Left lung (tissue), 10 donors: ENCODE data around the gene RGS7BP. TPM values are rescaled to one million over a fixed set of nuclear protein-coding genes. Genes with fewer than 3 reads are reported as not detected.
A peak's percentile ranks its signal among the peaks of the same experiment; 100 is the strongest.

Experiments
- ATAC-seq: fragments of 200-7000 bp; cut with Tn5 transposase; one replicate; pipeline ENCODE4 v1.9.1; 2020; ENCODE audit warnings: moderate library complexity
- DNase-seq, 4 donors: peaks; one replicate each; pipeline ENCODE4 v3.0.0-alpha.2; 2013 to 2020
- H3K27ac ChIP-seq, 2 donors: fragments of 200-600 bp; sonication (generic) in 1 of 2; one replicate each; pipeline versions ENCODE4 v1.5.0 to v1.8.0; 2020 to 2021
- H3K27me3 ChIP-seq, 2 donors: fragments of 200-600 bp; sonication (generic) in 1 of 2; one replicate each; pipeline versions ENCODE4 v1.5.0 to v1.8.0; 2020 to 2021
- H3K36me3 ChIP-seq, 2 donors: fragments of 200-600 bp; sonication (generic) in 1 of 2; one replicate each; pipeline versions ENCODE4 v1.5.0 to v1.8.0; 2020 to 2021
- H3K4me1 ChIP-seq, 2 donors: fragments of 200-600 bp; one replicate each; pipeline ENCODE4 v1.8.0; 2021
- H3K4me3 ChIP-seq, 2 donors: fragments of 200-600 bp; sonication (generic) in 1 of 2; one replicate each; pipeline versions ENCODE4 v1.5.0 to v1.8.0; 2020 to 2021; ENCODE audit warnings: mild to moderate bottlenecking in 1 of 2
- H3K9me3 ChIP-seq, 2 donors: fragments of 200-600 bp; sonication (generic) in 1 of 2; one replicate each; pipeline versions ENCODE4 v1.5.0 to v1.8.0; 2020 to 2021
- intact Hi-C, 2 donors: fragments of 100-400 bp; cut with DNase I; formaldehyde crosslinking; loops; one replicate each; pipeline versions ENCODE4 v1.11.2 to v1.14.2; 2022
- polyA plus RNA-seq, 6 donors: library from polyadenylated mRNA; unstranded; fragments of 120-200 nt; gene quantifications; one replicate each; pipeline ENCODE4 v1.2.1, GENCODE V29; 2013; ENCODE audit not compliant: insufficient read length in 6 of 6
- total RNA-seq, 2 donors: library from RNA; stranded (reverse); fragmentation: NEBNext Ultra II Directional; extraction: Animal tissue kit (Norgen Biotek cat#: 25700); gene quantifications; one replicate each; pipeline ENCODE4 v1.2.1, GENCODE V29; 2021
- TF ChIP-seq, protein P1 (sequence below), 2 donors: fragments of 200-600 bp; sonication (generic) in 1 of 2; IDR thresholded peaks; one replicate each; pipeline versions ENCODE4 v1.5.0 to v1.8.0; 2021; ENCODE audit warnings: antibody characterized with exemption in 2 of 2
- donor health status: DM: no; HTN: yes; CAD: no.
- donor health status: DM: no; HTN: no; CAD: no.

Gene RGS7BP
- total and polyA plus RNA-seq, 8 donors, result 1.6 to 28.9 (median 21.9) TPM

DNA sequence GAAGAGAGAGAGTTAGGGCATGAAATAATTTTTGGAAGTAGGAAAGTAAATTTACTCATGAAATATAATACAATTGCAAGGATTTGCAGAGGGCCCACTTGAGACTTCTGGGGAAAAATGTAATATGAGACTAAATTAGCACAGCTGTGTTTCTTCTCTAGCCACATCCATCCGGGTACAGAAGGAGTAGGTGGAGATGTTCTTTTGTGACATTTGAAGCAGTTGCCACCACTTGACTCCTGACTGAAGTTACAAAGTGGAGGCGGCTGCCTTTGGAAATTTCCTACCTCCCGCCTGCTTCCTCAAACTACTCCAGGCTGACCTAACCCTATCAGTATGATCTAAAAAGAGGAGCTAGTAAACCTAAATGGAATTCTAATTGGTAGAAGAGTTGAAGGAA lies 126.4 kb downstream of the RGS7BP start:
- H3K27me3 ChIP-seq, result no peaks in the 10 kb centered on the region
- H3K9me3 ChIP-seq, result no peaks in the 10 kb centered on the region
- H3K4me3 ChIP-seq, result no peak overlapping the region
- peak in 3 of 4 donors; percentile 31 to 72 (median 51) for DNase-seq
- ATAC-seq, result peak; percentile 87
- peak overlapping the region in 1 of 2 donors; percentile 18 for H3K27ac ChIP-seq
- TF ChIP-seq, protein P1, sequence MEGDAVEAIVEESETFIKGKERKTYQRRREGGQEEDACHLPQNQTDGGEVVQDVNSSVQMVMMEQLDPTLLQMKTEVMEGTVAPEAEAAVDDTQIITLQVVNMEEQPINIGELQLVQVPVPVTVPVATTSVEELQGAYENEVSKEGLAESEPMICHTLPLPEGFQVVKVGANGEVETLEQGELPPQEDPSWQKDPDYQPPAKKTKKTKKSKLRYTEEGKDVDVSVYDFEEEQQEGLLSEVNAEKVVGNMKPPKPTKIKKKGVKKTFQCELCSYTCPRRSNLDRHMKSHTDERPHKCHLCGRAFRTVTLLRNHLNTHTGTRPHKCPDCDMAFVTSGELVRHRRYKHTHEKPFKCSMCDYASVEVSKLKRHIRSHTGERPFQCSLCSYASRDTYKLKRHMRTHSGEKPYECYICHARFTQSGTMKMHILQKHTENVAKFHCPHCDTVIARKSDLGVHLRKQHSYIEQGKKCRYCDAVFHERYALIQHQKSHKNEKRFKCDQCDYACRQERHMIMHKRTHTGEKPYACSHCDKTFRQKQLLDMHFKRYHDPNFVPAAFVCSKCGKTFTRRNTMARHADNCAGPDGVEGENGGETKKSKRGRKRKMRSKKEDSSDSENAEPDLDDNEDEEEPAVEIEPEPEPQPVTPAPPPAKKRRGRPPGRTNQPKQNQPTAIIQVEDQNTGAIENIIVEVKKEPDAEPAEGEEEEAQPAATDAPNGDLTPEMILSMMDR (IDR thresholded peaks at IDR 0.05), result no peak
- intact Hi-C loops, result loop anchor here in 1 of 2 donors (10.0 kb wide), 1 partner anchor 143 kb away; no protein-coding TSS in a partner anchor
- H3K36me3 ChIP-seq, result no peaks in the 10 kb centered on the region
- peaks cover 0 to 4% of the 10 kb centered on the region in 2 donors for H3K4me1 ChIP-seq

DNA sequence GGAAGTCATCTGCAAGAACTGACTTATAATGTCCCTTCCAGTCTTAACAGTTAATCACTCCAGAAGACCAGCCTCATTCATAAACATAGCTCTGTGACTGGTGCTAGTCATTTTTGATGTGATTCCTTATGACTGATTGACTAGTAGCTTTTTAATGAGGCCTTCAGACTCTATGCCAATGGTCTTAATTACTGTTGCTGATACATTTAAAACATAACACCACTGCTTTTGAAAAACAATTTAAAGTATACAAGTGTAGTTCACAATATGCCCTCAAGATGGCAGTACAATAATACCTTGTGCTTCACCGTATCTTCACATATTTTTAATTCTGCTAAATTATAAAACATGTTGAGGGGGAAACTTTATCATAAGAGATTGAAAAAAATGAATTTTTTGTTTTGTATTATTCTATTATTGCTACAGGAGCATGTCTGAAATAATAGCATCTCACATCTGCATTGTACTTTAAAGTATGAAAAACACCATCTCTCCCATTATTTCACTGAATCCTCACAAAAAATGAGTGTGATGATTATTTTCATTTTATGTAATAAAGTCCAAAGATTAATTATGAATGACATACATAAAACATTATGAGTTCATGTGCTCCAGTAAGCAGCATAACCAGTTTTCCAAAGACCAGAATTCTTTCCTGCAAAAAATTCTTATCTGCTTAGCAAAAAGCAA lies 129.3 kb downstream of the RGS7BP start:
- no peaks in the 10 kb centered on the region for H3K36me3 ChIP-seq
- H3K27me3 ChIP-seq, result no peaks in the 10 kb centered on the region
- H3K9me3 ChIP-seq, result no peaks in the 10 kb centered on the region
- no peak overlapping the region for H3K4me3 ChIP-seq
- intact Hi-C loops, result loop anchor here in 1 of 2 donors (10.0 kb wide), 1 partner anchor 140 kb away; no protein-coding TSS in a partner anchor
- TF ChIP-seq, protein P1 (IDR thresholded peaks at IDR 0.05), result peak; percentile 65 to 87
- DNase-seq (peak in 2 of 4 donors; percentile 46 to 56), ATAC-seq (peak; percentile 61)
- H3K4me1 ChIP-seq, result peaks cover 0 to 4% of the 10 kb centered on the region in 2 donors
- no peak overlapping the region for H3K27ac ChIP-seq

DNA sequence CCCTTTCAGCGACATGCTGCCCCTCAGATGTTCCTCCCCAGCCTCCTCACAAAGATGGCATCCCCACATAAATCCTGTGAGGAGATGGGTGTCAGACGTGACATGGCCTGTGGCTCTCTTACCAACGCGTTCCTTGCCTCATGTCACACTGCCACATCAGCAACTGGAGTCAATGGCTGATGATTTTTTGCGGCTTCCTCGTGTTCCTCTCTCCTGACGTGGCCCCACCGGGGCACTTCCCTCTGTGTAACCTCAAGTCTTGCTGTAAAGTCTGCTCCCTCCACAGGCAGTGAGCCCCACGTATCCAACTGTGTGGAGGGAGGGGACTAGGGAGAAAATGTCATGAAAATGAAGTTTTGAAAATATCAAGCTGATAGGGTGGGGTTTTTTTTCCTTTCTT lies 131.3 kb downstream of the RGS7BP start:
- H3K4me3 ChIP-seq, result no peak overlapping the region
- DNase-seq (no peak), ATAC-seq (no peak)
- no peaks in the 10 kb centered on the region for H3K9me3 ChIP-seq
- no peak overlapping the region for H3K27ac ChIP-seq
- H3K27me3 ChIP-seq, result no peaks in the 10 kb centered on the region
- no peaks in the 10 kb centered on the region for H3K36me3 ChIP-seq
- TF ChIP-seq, protein P1 (IDR thresholded peaks at IDR 0.05), result no peak
- intact Hi-C loops, result loop anchor here in 1 of 2 donors (10.0 kb wide), 1 partner anchor 138 kb away; no protein-coding TSS in a partner anchor
- peaks cover 0 to 4% of the 10 kb centered on the region in 2 donors for H3K4me1 ChIP-seq

DNA sequence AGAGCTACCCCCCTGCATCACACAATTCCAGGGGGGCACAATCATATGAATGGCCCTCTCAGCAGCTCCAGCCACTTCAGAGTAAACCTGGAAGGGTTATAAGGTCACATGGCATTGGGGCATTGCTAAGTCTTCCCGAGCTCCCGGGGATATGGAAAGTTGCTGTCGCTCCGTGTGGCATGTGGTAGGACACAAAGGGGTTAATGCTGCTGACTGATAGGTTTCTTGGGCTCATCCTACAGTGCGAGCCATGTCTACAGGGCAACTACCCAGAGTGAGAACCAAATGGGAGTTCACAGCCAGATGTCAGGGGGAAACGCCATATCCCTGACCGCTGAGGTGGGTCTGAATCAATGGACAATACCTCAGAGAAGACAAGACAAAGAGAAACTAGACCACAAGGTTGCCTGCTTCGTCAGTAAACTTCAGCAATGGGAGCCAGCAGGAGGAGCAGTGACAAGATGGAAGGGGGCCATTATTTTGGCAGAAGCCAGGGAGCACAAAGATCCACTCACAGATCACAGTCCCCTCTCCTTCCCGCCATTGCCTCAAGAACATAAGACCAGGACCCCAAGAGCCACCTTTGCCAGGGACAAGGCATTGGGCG lies 132.1 kb downstream of the RGS7BP start:
- ATAC-seq (no peak), DNase-seq (no peak)
- no peaks in the 10 kb centered on the region for H3K36me3 ChIP-seq
- no peaks in the 10 kb centered on the region for H3K4me1 ChIP-seq
- intact Hi-C loops, result loop anchor here in 1 of 2 donors (10.0 kb wide), 1 partner anchor 137 kb away; no protein-coding TSS in a partner anchor
- TF ChIP-seq, protein P1 (IDR thresholded peaks at IDR 0.05), result no peak
- H3K9me3 ChIP-seq, result no peaks in the 10 kb centered on the region
- no peaks in the 10 kb centered on the region for H3K27me3 ChIP-seq
- H3K27ac ChIP-seq, result no peak overlapping the region
- H3K4me3 ChIP-seq, result no peak overlapping the region

DNA sequence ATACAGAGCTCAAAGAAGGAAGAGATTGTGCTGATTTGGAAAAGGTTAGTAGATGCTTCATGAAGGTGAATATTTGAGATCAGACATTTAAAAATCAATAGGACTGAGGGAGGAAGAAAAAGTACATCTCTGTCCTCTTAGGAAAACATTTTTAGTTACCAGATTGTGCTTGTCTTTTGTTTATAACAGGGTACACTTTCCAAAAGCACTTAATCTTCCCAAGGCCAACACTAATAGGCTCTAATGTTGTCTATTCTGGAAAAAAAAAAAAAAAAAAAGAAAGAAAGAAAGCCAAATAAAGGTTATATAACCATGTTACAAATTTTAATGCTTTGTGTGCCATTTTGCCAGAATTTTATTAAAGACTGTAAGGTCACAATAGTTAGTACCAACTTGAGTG lies 139.0 kb downstream of the RGS7BP start:
- intact Hi-C loops, result no loop called here
- H3K4me1 ChIP-seq, result no peaks in the 10 kb centered on the region
- no peak for ATAC-seq
- H3K27me3 ChIP-seq, result no peaks in the 10 kb centered on the region
- TF ChIP-seq, protein P1 (IDR thresholded peaks at IDR 0.05), result no peak
- H3K4me3 ChIP-seq, result no peak overlapping the region
- no peak overlapping the region for H3K27ac ChIP-seq
- no peaks in the 10 kb centered on the region for H3K9me3 ChIP-seq
- no peaks in the 10 kb centered on the region for H3K36me3 ChIP-seq
- DNase-seq, result peak in 1 of 4 donors; percentile 25
